Measurements from ENCODE around the gene GLUL. TPM values are rescaled to one million over a fixed set of nuclear protein-coding genes. Genes with fewer than 3 reads are reported as not detected.

GLUL gene
- total RNA-seq, 1 experiment from 2014 or later = 165 TPM

DNA sequence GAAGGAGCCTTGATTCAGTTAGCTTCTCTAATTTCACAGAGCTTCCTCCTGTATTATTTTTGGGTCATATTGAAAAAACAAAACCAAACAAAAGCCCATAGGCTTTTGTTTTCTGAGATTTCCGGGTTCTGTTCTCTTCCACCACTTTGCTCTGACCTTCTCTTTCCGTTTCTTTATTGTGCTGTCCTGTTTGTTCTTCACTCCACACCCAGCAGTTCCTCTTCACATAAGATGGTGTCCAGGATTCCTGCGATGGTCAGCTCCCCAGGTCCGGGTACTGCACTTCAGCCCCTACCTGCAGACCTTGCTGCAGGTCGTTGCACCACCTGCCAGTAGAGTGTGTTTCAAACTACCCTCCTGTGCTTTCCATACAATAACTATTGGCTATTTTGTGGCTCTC, 44.6 kb downstream of the GLUL start:
- ChIA-PET POLR2A (no interaction called here), CTCF (no interaction called here), RAD21 (ENCODE audit: low non-redundant PET in 1 of 2, low total read pairs in 2 of 2, uncharacterized antibody in 2 of 2, unreplicated experiment in 2 of 2) (no interaction called here)
- intact Hi-C loops (cut with micrococcal nuclease) = no loop called here
- no peak overlapping the region for H2AFZ ChIP-seq (ENCODE audit: low read depth, low read length, poor library complexity, severe bottlenecking)
- H3K79me2 ChIP-seq (ENCODE audit: insufficient read depth, low read length) = no peaks in the 10 kb centered on the region
- TF ChIP-seq YY1 (IDR thresholded peaks at IDR 0.05; ENCODE audit: extremely low read depth, insufficient replicate concordance, low read depth, low read length) = no peak
- TF ChIP-seq RAD21 (IDR thresholded peaks at IDR 0.05; ENCODE audit: low read depth) = no peak
- TF ChIP-seq, protein P1, sequence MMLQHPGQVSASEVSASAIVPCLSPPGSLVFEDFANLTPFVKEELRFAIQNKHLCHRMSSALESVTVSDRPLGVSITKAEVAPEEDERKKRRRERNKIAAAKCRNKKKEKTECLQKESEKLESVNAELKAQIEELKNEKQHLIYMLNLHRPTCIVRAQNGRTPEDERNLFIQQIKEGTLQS (IDR thresholded peaks at IDR 0.05) = no peak
- TF ChIP-seq, protein P2, sequence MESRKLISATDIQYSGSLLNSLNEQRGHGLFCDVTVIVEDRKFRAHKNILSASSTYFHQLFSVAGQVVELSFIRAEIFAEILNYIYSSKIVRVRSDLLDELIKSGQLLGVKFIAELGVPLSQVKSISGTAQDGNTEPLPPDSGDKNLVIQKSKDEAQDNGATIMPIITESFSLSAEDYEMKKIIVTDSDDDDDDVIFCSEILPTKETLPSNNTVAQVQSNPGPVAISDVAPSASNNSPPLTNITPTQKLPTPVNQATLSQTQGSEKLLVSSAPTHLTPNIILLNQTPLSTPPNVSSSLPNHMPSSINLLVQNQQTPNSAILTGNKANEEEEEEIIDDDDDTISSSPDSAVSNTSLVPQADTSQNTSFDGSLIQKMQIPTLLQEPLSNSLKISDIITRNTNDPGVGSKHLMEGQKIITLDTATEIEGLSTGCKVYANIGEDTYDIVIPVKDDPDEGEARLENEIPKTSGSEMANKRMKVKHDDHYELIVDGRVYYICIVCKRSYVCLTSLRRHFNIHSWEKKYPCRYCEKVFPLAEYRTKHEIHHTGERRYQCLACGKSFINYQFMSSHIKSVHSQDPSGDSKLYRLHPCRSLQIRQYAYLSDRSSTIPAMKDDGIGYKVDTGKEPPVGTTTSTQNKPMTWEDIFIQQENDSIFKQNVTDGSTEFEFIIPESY (IDR thresholded peaks at IDR 0.05; ENCODE audit: extremely low read depth, insufficient replicate concordance, low read length) = no peak
- TF ChIP-seq, protein P3, sequence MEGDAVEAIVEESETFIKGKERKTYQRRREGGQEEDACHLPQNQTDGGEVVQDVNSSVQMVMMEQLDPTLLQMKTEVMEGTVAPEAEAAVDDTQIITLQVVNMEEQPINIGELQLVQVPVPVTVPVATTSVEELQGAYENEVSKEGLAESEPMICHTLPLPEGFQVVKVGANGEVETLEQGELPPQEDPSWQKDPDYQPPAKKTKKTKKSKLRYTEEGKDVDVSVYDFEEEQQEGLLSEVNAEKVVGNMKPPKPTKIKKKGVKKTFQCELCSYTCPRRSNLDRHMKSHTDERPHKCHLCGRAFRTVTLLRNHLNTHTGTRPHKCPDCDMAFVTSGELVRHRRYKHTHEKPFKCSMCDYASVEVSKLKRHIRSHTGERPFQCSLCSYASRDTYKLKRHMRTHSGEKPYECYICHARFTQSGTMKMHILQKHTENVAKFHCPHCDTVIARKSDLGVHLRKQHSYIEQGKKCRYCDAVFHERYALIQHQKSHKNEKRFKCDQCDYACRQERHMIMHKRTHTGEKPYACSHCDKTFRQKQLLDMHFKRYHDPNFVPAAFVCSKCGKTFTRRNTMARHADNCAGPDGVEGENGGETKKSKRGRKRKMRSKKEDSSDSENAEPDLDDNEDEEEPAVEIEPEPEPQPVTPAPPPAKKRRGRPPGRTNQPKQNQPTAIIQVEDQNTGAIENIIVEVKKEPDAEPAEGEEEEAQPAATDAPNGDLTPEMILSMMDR (IDR thresholded peaks at IDR 0.05 in 2 of 3, conservative IDR thresholded peaks at IDR 0.05 in 1 of 3; ENCODE audit: borderline replicate concordance in 1 of 3, insufficient read depth in 1 of 3, low read depth in 2 of 3, low read length in 2 of 3) = no peak
- TF ChIP-seq CEBPB (IDR thresholded peaks at IDR 0.05; ENCODE audit: low read depth) = no peak
- TF ChIP-seq SP1 (IDR thresholded peaks at IDR 0.05; ENCODE audit: low read depth) = no peak
- ATAC-seq (no peak), DNase-seq (ENCODE audit: low read depth, low spot score) (no peak)
- no peaks in the 10 kb centered on the region for H3K9me2 ChIP-seq (ENCODE audit: insufficient read depth)
- H3K4me2 ChIP-seq (ENCODE audit: low read length) = no peak overlapping the region
- H3K9me3 ChIP-seq (ENCODE audit: control insufficient read depth in 1 of 2, insufficient read depth in 1 of 2, low read depth in 1 of 2, low read length in 2 of 2) = no peaks in the 10 kb centered on the region
- H3K4me3 ChIP-seq (replicated peaks in 1 of 2; ENCODE audit: low read depth in 1 of 2, low read length in 2 of 2) = no peak overlapping the region
- H4K20me1 ChIP-seq (ENCODE audit: insufficient read depth) = no peaks in the 10 kb centered on the region
- H3K9ac ChIP-seq (ENCODE audit: low read length) = no peak overlapping the region
- no peaks in the 10 kb centered on the region for H3K4me1 ChIP-seq (ENCODE audit: control insufficient read depth in 1 of 2, insufficient read depth in 2 of 2, low read length in 2 of 2)
- BruUV-seq (replicated peaks) = no TSS peak
- H3K27me3 ChIP-seq (ENCODE audit: insufficient read depth, low read length) = no peaks in the 10 kb centered on the region
- H3K27ac ChIP-seq (ENCODE audit: low read depth, low read length) = no peak overlapping the region
- no peaks in the 10 kb centered on the region for H3K36me3 ChIP-seq (ENCODE audit: control insufficient read depth in 1 of 2, insufficient read depth in 2 of 2, low read length in 2 of 2)
